NCI-H460 (cell line): ENCODE measurements around the gene GUCY2D. TPM values are rescaled to one million over a fixed set of nuclear protein-coding genes. Genes with fewer than 3 reads are reported as not detected.

ENCODE experiments used
- DNase-seq: peaks from one replicate; pipeline ENCODE4 v3.0.0-alpha.2; 2016; ENCODE audit warnings: low read depth; ENCODE audit errors: extremely low read depth
- total RNA-seq: library from RNA; depleted of rRNA; stranded (reverse); fragments of >200 nt; shearing (Covaris generic); gene quantifications from 2 replicates; pipeline ENCODE4 v1.2.3, GENCODE V29; 2014

The GUCY2D gene
- total RNA-seq, 1 experiment from 2014 or later, result 0.02 TPM

GRCh38 chr17:7989781-7990655 is 12.4 kb upstream of the GUCY2D start:
- DNase-seq, result peak; percentile 63

DNA sequence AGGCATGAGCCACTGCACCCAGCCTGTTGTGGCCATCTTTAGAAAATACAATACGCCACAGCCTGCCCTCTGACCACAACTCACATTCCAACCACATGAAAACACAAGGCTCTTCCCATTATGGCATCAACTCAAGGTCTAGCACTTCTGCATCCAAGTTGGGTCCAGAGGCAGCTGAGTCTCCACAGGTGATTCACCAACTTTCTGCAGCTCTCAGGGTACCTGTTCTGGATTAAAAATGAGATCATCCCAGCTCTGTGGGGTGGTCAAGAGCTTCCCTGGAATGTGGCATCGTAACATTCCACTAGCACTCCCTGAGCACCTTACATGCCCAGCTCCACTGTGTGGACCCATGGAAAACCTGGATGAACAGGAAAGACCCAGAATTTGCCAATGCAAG is 9.9 kb upstream of the GUCY2D start:
- DNase-seq, result no peak

- DNase-seq, result no peak
Measured at GRCh38 chr17:7992924-7993323, 9.5 kb upstream of the GUCY2D start.

- no peak for DNase-seq
Measured at GRCh38 chr17:7993972-7994589, 8.3 kb upstream of the GUCY2D start.

DNA sequence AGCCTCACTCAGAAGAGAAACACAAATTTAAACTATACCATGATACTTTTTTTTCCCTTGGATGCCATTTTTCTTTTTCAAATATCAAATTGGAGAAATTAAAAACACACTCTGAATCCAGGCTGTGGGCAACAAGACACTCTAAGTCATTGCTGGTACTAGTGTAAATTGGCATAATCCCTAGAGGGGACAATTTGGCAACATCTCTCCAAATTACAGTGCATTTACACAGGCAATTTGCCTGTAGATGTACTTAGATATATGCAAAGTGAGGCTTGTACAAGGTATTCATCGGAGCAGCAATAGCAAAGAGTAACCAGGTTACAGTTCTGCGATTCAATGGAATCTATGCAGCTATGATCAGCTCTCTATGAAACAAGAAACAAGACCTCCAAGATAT is 6.7 kb upstream of the GUCY2D start:
- DNase-seq, result no peak

DNA sequence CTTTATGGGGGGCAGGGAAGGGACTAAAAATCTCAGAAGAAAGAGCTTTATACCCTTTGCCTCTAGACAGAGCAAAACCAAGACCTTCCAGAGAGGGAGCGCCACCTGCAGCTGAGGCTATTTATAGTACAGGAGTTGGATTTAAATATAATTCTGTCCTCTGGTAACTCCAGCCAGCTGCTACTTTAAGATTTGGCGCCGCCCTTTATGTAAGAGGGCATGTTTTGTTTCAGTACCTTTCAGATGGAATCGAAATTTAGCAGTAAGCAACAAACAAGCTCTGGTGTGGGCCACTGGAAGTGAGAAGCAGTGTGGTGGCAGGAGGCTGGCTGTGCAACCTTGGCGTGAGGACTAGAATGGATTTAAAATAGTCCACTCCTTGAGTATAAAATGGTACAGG is 5.2 kb upstream of the GUCY2D start:
- peak; percentile 26 for DNase-seq

DNA sequence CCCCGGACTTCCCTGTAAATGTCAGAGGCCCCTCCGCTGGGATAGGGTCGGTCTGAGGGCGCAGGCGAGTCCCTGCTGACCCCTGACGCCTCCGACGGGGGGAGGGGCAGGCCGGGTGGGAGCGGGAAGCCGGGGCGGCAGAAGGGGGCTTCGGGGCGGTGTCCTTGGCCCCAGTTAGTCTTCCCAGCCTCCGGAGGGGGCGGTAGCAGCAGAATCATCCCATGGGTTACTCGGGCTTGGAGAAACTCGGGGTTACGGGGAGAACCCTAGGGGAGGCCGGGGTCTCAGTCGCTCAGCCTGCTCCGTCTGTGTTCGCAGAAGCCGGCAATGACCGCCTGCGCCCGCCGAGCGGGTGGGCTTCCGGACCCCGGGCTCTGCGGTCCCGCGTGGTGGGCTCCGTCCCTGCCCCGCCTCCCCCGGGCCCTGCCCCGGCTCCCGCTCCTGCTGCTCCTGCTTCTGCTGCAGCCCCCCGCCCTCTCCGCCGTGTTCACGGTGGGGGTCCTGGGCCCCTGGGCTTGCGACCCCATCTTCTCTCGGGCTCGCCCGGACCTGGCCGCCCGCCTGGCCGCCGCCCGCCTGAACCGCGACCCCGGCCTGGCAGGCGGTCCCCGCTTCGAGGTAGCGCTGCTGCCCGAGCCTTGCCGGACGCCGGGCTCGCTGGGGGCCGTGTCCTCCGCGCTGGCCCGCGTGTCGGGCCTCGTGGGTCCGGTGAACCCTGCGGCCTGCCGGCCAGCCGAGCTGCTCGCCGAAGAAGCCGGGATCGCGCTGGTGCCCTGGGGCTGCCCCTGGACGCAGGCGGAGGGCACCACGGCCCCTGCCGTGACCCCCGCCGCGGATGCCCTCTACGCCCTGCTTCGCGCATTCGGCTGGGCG is 542 bp downstream of the GUCY2D start:
- DNase-seq, result no peak

GRCh38 chr17:8003594-8004181 is 1.3 kb downstream of the GUCY2D start:
- DNase-seq, result no peak

- DNase-seq, result no peak
Measured at GRCh38 chr17:8004899-8005298, 2.5 kb downstream of the GUCY2D start.

GRCh38 chr17:8005357-8005756 is 2.9 kb downstream of the GUCY2D start:
- no peak for DNase-seq

DNA sequence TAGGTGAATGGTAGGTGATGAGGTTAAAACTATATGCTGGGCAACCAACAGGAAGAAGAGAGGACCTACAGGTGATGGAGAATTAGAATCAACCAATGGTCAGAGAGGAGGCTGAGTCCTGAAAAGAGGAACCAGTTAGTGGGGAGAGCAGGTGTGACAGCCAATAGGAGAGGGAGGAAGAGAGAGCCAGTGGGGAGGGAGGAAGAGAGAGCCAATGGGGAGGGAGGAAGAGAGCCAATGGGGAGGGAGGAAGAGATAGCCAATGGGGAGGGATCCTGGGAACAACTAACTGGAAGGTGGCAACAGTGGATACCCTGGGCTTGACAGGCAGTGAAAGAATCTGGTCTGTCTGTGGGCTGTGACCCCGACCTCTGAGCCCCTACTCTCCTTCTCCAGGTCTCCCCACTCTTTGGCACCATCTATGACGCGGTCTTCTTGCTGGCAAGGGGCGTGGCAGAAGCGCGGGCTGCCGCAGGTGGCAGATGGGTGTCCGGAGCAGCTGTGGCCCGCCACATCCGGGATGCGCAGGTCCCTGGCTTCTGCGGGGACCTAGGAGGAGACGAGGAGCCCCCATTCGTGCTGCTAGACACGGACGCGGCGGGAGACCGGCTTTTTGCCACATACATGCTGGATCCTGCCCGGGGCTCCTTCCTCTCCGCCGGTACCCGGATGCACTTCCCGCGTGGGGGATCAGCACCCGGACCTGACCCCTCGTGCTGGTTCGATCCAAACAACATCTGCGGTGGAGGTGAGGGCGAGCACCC is 3.7 kb downstream of the GUCY2D start:
- DNase-seq, result no peak

DNA sequence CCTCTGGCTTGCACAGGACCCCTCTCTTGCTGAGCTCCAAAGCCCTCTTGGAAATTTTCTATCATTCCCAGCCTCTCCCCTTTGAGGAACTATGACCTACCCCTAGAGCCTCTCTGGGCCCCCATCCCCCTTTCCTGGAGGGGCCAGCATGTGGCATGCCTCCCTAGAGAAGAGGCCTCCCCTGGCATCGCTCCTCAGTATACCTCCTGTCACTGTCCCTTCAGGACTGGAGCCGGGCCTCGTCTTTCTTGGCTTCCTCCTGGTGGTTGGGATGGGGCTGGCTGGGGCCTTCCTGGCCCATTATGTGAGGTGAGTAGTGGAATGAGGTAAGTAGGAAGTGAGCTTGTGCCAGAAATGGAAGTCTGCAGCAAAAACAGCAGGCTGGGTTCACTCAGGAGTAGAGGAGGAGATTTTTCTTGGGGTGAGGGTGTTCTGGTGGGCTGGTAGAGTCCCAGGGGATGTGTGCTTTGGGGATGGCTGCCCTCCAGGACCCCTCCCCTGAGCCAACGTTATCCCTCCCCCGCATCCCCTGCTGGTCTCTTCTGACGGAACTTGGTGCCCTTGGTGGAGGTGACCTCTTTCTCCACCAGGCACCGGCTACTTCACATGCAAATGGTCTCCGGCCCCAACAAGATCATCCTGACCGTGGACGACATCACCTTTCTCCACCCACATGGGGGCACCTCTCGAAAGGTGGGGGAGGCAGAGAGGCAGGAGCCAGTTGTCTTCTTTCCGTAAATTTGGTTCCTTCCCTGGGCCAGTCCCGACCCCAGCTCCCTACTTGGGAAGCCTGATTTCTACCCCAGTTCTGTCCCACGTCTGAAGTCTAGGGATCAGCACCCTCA is 4.6 kb downstream of the GUCY2D start:
- no peak for DNase-seq

- no peak for DNase-seq
Measured at GRCh38 chr17:8007836-8008235, 5.4 kb downstream of the GUCY2D start.

GRCh38 chr17:8012045-8012580 is 9.7 kb downstream of the GUCY2D start:
- DNase-seq, result no peak

DNA sequence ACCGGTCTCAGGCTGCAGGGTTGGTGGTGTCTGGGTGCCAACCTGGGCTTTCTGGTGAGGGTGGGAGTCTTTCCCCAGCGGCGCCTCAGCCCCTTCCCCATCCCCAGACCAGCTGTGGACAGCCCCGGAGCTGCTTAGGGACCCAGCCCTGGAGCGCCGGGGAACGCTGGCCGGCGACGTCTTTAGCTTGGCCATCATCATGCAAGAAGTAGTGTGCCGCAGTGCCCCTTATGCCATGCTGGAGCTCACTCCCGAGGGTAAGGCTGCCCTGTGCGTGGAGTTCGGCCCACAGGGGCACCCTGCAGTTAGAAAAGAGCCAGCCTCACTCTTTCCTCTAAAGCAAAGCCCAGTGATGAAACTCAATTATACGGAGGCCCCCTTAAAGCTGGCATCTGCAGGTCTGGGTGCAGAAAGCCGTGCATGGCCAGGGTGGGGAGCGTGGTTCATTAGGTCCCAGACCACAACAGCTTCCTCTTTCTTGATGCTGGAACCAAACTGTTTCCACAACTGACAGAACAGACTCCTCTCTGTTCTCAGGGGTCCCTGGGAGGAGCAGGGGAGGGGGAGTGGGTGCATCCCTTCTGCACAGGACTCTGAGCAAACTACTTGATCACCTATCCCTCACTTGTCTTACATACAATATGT is 10.7 kb downstream of the GUCY2D start:
- no peak for DNase-seq

DNA sequence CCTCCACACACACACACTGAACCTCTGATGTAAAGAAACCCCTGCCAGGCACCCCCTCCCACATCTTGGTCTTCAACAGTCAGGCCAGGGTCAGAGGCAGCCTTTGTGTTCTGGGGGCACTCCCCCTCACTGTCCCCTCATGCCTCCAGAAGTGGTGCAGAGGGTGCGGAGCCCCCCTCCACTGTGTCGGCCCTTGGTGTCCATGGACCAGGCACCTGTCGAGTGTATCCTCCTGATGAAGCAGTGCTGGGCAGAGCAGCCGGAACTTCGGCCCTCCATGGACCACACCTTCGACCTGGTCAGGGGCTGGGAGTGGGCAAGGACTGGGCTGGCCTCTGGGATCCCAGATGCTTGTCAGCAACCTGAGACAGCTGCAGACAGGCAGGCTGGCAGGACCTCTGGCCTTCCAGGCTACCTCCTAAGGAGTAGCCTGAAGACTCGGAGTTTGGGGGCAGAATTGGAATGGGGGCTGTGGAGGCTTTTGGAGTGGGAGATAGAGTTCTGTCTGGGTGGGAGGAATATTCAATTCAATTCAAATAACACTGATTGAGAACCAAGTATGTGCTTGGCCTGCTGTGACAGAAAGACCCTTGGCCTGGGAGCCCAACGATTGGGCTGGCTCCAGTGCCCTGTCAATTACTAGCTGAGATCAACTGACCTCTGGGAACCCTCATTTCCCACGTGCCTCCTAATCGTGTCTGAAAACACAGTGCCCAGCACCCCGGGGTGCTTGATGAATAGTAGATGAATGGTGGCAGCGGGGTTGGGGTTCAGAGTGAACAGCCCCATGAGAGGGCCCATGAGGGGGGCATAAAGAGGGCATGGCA is 11.5 kb downstream of the GUCY2D start:
- DNase-seq, result no peak

DNA sequence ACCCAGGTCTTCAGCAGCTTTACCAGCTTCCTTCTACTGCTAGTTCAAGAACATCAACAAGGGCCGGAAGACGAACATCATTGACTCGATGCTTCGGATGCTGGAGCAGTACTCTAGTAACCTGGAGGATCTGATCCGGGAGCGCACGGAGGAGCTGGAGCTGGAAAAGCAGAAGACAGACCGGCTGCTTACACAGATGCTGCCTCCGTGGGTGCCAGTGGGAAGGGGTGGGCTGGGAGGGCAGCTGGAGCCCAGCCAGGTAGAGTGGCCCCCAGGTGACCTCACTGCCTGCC is 12.1 kb downstream of the GUCY2D start:
- DNase-seq, result no peak
